Motor neuron (in vitro differentiated cells): Measurements from ENCODE around the gene CCDC195. TPM values are rescaled to one million over a fixed set of nuclear protein-coding genes. Genes with fewer than 3 reads are reported as not detected.

Experiments used
- ATAC-seq, 8 experiments: fragments of 200-7000 bp; cut with Tn5 transposase; replicated peaks in 6 of 8; 2 replicates each; pipeline ENCODE4 v1.8.0; 2021; ENCODE audit warnings: mild to moderate bottlenecking in 8 of 8, moderate library complexity in 8 of 8
- H3K27ac ChIP-seq, 2 donors: fragments of 250-450 bp; sonication (Bioruptor Pico); 2 replicates each; pipeline ENCODE4 v1.9.0; 2021; ENCODE audit warnings: antibody characterized with exemption in 2 of 2, mild to moderate bottlenecking in 2 of 2, moderate library complexity in 1 of 2
- H3K4me1 ChIP-seq, 2 donors: fragments of 250-450 bp; sonication (Bioruptor Pico); replicated peaks in 1 of 2; 2 replicates each; pipeline ENCODE4 v1.6.1; 2021; ENCODE audit warnings: antibody characterized with exemption in 2 of 2, mild to moderate bottlenecking in 2 of 2, moderate library complexity in 1 of 2
- H3K4me3 ChIP-seq, 5 donors: fragments of 250-450 bp; sonication (Bioruptor Pico); 2 replicates each; pipeline ENCODE4 v1.9.0; 2021; ENCODE audit warnings: antibody characterized with exemption in 5 of 5, mild to moderate bottlenecking in 5 of 5, moderate library complexity in 4 of 5
- WGBS, 10 experiments: fragments of 450-650 bp; shearing (Covaris generic); methylation state at CpG; one replicate each; pipeline ENCODE4 v1.0.0; 2022; 5-methylcytosine and 5-hydroxymethylcytosine counted together
- in situ Hi-C, 9 experiments: fragments of 400-800 bp; cut with MboI; loops; one replicate each; pipeline ENCODE4 v1.15.0; 2021; ENCODE audit warnings: low sequenced_read_pairs in 9 of 9, low pct_unique_long_range_greater_than_20kb in 2 of 9; ENCODE audit not compliant: unreplicated experiment in 9 of 9
- total RNA-seq, 8 experiments: library from RNA; unstranded; fragments of 300-600 nt; gene quantifications; 2 replicates each; pipeline versions ENCODE4 v1.2.3 to v1.2.4, GENCODE V29; 2022

Gene CCDC195
- total RNA-seq: not detected

- WGBS, 10 experiments: 60 to 100% (median 96%) methylated on average over 1 to 5 of the region's 5 CpGs; no CpG with 5 or more reads in 3 of the 10 experiments
These were observed at the start of gene CCDC195 for GRCh38 chr2:224716201-224716600. Gene CCDC195, minus strand, starts transcription at chr2:224716365. Its CDS starts 0 bp downstream, at chr2:224716365.

GRCh38 chr2:224764565-224765236, 48.5 kb upstream of the CCDC195 start:
- WGBS, 10 experiments: 87 to 100% (median 100%) methylated on average over 1 to 2 of the region's 2 CpGs; no CpG with 5 or more reads in 1 of the 10 experiments
- ATAC-seq: no peak
- in situ Hi-C loops: loop anchor here in 1 of 9 experiments (25.0 kb wide), 1 partner anchor 102 kb away; no protein-coding TSS in a partner anchor

More at GRCh38 chr2:224716201-224716600, at the start of gene CCDC195:
- Histone ChIP-seq H3K4me1 (peaks cover 0 to 12% of the 10 kb centered on the region in 2 donors), H3K27ac (no peak within 1 kb of the TSS), H3K4me3 (no peak within 1 kb of the TSS)
- in situ Hi-C loops: no loop called here
- ATAC-seq: no peak

GRCh38 chr2:224757934-224758548, 41.9 kb upstream of the CCDC195 start:
- no peak overlapping the region for H3K27ac ChIP-seq
- in situ Hi-C loops: loop anchor here in 1 of 9 experiments (25.0 kb wide), 1 partner anchor 96 kb away; no protein-coding TSS in a partner anchor
- no peak for ATAC-seq
- H3K4me3 ChIP-seq: no peak overlapping the region
- no peaks in the 10 kb centered on the region for H3K4me1 ChIP-seq
- 59 to 100% (median 79%) methylated on average over 1 to 3 of the region's 3 CpGs; no CpG with 5 or more reads in 2 of the 10 experiments for WGBS, 10 experiments

More at GRCh38 chr2:224764565-224765236, 48.5 kb upstream of the CCDC195 start:
- H3K4me3 ChIP-seq: no peak overlapping the region
- no peak overlapping the region for H3K27ac ChIP-seq
- no peaks in the 10 kb centered on the region for H3K4me1 ChIP-seq

- Histone ChIP-seq H3K4me1 (no peaks in the 10 kb centered on the region), H3K27ac (no peak overlapping the region), H3K4me3 (no peak overlapping the region)
- in situ Hi-C loops: loop anchor here in 1 of 9 experiments (25.0 kb wide), 1 partner anchor 92 kb away; no protein-coding TSS in a partner anchor
- 0 to 100% (median 13%) methylated on average over 1 of the region's 1 CpG; no CpG with 5 or more reads in 3 of the 10 experiments for WGBS, 10 experiments
- ATAC-seq: peak in 3 of 8 experiments; percentile 86 to 96 (median 92)
These were observed 37.8 kb upstream of the CCDC195 start for GRCh38 chr2:224753743-224754540.

- Histone ChIP-seq H3K4me1 (no peaks in the 10 kb centered on the region), H3K27ac (no peak overlapping the region), H3K4me3 (no peak overlapping the region)
- 62 to 100% (median 76%) methylated on average over 1 to 5 of the region's 5 CpGs; no CpG with 5 or more reads in 1 of the 10 experiments for WGBS, 10 experiments
- ATAC-seq: no peak
- in situ Hi-C loops: loop anchor here in 1 of 9 experiments (25.0 kb wide), 1 partner anchor 90 kb away; no protein-coding TSS in a partner anchor
These were observed 36.0 kb upstream of the CCDC195 start for GRCh38 chr2:224751996-224752698.

- Histone ChIP-seq H3K4me3 (no peak overlapping the region), H3K27ac (no peak overlapping the region), H3K4me1 (no peaks in the 10 kb centered on the region)
- 20 to 86% (median 61%) methylated on average over 1 of the region's 1 CpG; no CpG with 5 or more reads in 1 of the 10 experiments for WGBS, 10 experiments
- in situ Hi-C loops: no loop called here
- ATAC-seq: no peak
These were observed 33.0 kb upstream of the CCDC195 start for GRCh38 chr2:224749136-224749535.

GRCh38 chr2:224747765-224748164, 31.6 kb upstream of the CCDC195 start:
- Histone ChIP-seq H3K27ac (no peak overlapping the region), H3K4me3 (no peak overlapping the region), H3K4me1 (no peaks in the 10 kb centered on the region)
- in situ Hi-C loops: no loop called here
- ATAC-seq: no peak
- WGBS, 10 experiments: 10 to 100% (median 72%) methylated on average over 1 to 4 of the region's 4 CpGs; no CpG with 5 or more reads in 2 of the 10 experiments

- WGBS, 10 experiments: 100% methylated on average over 1 of the region's 1 CpG; no CpG with 5 or more reads in 7 of the 10 experiments
- Histone ChIP-seq H3K4me3 (no peak overlapping the region), H3K27ac (no peak overlapping the region), H3K4me1 (peaks cover 0 to 4% of the 10 kb centered on the region in 2 donors)
- ATAC-seq: no peak
- in situ Hi-C loops: no loop called here
These were observed 20.1 kb upstream of the CCDC195 start for GRCh38 chr2:224736227-224736626.

GRCh38 chr2:224734949-224735348, 18.8 kb upstream of the CCDC195 start:
- Histone ChIP-seq H3K4me3 (no peak overlapping the region), H3K4me1 (peaks cover 0 to 4% of the 10 kb centered on the region in 2 donors), H3K27ac (no peak overlapping the region)
- in situ Hi-C loops: no loop called here
- no peak for ATAC-seq
- 50 to 67% methylated on average over 1 of the region's 1 CpG; no CpG with 5 or more reads in 8 of the 10 experiments for WGBS, 10 experiments

GRCh38 chr2:224731665-224732064, 15.5 kb upstream of the CCDC195 start:
- in situ Hi-C loops: no loop called here
- WGBS, 10 experiments: 0 to 56% (median 29%) methylated on average over 1 of the region's 1 CpG; no CpG with 5 or more reads in 4 of the 10 experiments

GRCh38 chr2:224729435-224729834, 13.3 kb upstream of the CCDC195 start:
- in situ Hi-C loops: no loop called here
- WGBS, 10 experiments: 57 to 90% (median 79%) methylated on average over 1 of the region's 1 CpG; no CpG with 5 or more reads in 4 of the 10 experiments
- peaks cover 0 to 4% of the 10 kb centered on the region in 2 donors for H3K4me1 ChIP-seq
- no peak for ATAC-seq
- no peak overlapping the region for H3K4me3 ChIP-seq
- H3K27ac ChIP-seq: no peak overlapping the region

More at GRCh38 chr2:224731665-224732064, 15.5 kb upstream of the CCDC195 start:
- Histone ChIP-seq H3K27ac (no peak overlapping the region), H3K4me3 (no peak overlapping the region), H3K4me1 (peaks cover 0 to 4% of the 10 kb centered on the region in 2 donors)
- peak; percentile 30 to 97 (median 66) for ATAC-seq

- in situ Hi-C loops: no loop called here
- no peak overlapping the region for H3K27ac ChIP-seq
- peak in 2 of 8 experiments; percentile 54 to 55 for ATAC-seq
These were observed 8.2 kb upstream of the CCDC195 start for GRCh38 chr2:224724331-224724730.

More at GRCh38 chr2:224724331-224724730, 8.2 kb upstream of the CCDC195 start:
- Histone ChIP-seq H3K4me1 (peaks cover 0 to 16% of the 10 kb centered on the region in 2 donors), H3K4me3 (no peak overlapping the region)
- 22 to 100% (median 89%) methylated on average over 2 of the region's 2 CpGs; no CpG with 5 or more reads in 2 of the 10 experiments for WGBS, 10 experiments
